HG02610 (cell line): ENCODE measurements around the gene SBK3.
"Not testable (repeated sequence)": the region's sequence is repeated elsewhere in the genome, so short reads cannot be mapped to it uniquely, and the experiment has no call there.

ENCODE experiments used
- ATAC-seq: cut with Tn5 transposase; IDR thresholded peaks from one replicate; pipeline ENCODE4 v1.9.1; 2021; ENCODE audit warnings: mild to moderate bottlenecking, moderate library complexity; ENCODE audit not compliant: unreplicated experiment

SBK3 gene

DNA sequence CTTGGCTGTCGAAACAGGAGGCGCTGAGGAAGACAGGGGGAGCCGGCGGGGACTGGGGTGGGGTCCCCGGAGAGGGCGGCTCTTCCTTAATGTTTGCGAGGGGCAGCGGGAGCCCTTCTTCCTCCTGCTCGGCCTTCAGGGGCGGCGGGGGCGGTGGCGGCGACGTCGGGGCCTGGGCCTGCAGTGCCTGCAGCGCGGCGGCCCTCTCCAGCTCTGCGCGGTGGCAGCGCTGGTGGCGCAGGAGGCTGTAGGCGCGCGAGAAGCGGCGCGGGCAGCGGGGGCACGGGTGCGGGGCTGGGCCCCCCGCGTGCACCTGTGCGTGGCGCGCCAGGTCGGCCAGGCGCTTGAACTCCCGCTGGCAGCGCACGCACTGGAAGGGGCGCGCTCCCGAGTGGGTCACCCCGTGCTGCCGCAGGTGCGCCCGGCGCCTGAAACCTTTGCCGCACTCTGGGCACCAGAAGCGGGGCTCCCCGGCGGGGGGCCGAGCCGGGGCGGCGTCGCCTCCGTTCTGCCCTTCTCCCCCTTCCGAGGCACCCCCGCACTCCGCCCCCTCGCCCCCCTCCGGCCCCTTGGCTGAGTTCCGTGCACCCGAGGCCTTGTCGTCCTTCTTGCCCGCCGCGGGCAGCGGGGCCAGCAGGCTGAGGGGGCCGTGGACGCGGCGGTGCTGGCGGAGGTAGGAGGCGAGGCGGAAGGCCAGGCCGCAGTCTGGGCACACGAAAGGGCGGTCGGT is 32.9 kb upstream of the SBK3 start:
- ATAC-seq = no peak

DNA sequence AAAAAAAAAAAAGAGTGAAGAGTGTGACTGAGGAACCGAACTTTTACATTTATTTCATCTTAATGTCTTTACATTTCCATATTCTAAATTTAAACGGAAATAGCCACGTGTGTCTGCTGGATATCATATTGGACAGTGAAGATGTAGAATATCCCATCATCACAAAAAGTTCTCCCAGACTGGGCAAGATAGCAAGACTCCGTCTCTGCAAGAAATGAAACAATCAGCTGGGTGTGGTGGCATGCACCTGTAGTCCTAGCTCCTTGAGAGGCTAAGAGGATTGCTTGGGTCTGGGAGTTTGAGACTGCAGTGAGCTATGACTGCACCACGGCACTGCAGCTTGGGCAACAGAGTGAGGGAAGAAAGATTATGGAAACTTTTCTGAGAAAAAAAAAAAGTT is 31.4 kb upstream of the SBK3 start:
- no peak for ATAC-seq

DNA sequence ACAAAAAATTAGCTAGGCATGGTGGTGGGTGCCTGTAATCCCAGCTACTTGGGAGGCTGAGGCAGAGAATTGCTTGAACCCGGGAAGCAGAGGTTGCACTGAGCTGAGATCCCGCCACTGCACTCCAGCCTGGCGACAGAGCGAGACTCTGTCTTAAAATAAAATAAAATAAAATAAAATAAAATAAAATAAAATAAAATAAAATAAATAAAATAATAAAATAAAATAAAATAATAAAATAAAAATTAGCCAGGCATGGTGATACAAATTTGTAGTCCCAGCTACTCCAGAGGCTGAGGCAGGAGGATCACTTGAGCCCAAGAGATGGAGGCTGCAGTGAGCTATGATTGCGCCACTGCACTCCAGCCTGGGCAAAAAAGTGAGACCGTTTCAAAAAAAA is 28.6 kb upstream of the SBK3 start:
- not testable (repeated sequence) for ATAC-seq

DNA sequence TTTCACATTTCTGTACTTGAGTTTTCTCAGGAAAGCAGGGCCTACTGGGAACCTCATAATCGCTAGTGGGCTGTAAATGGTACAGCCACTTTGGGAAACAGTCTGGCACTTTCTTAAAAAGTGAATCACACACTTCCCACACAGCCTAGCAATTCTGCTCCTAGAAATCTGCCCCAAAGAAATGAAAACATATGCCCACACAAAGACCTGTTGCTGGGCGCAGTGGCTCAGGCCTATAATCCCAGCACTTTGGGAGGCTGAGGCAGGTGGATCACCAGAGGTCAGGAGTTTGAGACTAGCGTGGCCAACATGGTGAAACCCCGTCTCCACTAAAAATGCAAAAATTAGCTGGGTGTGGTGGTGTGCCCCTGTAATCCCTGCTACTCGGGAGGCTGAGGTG is 24.1 kb upstream of the SBK3 start:
- not testable (repeated sequence) for ATAC-seq

DNA sequence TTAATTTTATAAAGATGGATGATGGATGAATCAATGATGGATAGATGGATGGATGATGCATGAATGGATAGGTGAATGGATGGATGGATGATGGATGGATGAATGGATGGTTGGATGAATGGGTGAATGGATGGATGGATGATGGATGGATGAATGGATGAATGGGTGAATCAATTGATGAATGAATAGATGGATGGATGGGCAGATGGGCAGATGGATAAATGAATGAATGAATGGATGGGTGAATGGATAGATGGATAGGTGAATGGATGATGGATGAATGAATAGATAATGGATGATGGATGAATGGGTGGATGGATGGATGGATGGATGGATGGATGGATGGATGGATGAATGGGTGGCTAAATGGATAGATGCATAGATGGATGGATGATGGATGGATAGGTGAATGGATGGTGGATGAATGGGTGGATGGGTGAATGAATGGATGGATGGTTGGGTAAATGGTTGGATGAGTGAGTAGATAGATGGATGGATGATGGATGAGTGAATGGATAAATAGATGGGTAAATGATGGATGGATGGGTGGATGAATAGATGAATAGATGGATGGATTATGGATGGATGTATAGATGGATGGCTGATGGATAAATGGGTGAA is 22.5 kb upstream of the SBK3 start:
- ATAC-seq = no peak

DNA sequence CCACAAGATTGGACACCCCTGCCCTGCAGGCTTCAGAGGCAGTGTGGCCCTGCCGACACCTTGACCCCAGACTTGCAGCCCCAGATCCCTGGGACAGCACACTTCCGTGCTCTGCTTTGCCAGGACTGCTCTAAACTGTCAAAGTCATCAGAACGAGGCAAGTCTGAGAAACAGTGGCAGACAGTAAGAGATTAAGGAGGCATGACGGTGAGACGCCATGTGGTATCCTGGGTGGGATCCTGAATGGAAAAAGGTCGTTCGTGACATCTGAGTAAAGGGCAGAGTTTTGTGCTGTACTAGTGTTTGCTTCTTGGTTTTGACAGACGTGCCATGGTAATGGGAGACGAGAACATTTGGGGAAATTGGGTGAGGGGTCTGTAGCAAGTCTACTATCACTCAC is 21.5 kb upstream of the SBK3 start:
- ATAC-seq = no peak

DNA sequence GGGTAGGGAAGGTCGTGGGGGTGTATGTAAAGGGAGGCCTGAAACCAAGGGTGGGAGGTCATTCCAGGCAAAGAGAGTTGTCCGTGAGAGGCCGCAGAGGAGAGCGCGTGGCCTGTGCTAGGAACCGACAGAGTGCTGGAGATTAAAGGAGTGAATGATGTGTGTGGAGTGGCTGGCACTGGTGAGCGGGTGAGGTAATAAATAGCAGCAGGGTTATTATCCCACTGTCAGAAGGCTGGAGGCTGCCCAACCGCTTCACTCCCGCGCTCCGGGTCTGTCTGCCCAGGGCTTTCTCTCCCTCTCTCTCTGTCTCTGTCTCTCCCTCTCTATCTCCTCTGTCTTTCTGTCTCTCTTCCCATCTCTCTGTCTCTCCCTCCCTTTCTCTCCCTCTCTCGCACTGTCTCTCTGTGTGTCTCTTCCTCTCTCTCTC is 17.9 kb upstream of the SBK3 start:
- no peak for ATAC-seq

DNA sequence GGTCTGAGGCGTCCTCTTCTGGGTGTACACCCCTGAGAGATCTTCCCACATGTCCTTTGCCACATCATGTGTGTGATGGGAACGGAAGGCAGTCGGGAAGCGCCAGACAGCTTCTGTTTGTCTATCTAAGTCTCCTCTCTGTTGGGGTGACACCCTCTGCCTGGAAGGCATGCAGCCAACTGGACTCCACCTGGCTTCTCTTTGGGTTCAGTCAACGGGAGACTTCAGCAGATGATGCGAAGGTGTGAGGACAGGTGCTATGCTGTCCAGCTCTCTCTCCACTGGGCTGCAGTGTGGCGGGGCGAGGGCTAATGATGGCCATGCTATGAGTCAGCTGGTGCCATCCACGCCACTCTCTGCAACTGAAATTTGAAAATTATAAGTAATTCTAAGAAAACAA is 14.3 kb upstream of the SBK3 start:
- ATAC-seq = no peak

DNA sequence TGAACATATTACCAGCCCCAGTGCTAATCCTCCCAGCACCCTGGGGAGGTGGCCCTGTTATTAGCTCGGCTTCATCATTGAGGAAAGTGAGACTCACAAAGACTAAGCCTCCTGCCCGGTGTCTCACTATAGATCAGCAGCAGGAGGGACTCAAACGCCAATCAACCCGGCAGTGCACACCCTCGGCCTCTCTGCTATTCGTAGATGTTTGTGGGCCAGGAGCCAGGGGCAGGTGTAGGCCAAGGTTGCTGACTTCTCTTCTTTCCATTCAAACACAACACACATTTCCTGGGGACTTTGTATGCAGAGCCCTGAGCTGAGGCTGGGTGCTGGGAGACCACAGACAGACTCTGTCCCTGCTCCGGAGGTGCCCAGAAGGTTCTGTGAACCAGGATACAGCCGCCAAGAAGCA is 9.4 kb upstream of the SBK3 start:
- no peak for ATAC-seq

DNA sequence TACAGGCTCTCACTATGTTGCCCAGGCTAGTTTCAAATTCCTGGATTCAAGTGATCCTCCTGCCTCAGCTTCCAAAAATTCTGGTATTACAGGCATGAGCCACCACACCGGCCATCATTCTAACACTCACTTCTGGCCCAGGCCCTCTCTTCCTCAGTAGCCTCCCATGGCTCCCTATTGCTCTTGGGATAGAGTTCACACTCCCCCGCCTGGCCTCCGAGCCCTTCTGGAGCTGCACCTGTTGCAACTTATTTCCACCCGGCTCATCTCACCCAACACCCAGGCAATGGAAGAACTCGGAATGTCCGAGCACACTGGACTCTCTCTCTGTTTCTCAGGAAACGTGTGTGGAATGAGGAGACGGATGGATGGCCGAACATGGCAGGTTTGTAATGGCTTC is 9.0 kb upstream of the SBK3 start:
- ATAC-seq = no peak

DNA sequence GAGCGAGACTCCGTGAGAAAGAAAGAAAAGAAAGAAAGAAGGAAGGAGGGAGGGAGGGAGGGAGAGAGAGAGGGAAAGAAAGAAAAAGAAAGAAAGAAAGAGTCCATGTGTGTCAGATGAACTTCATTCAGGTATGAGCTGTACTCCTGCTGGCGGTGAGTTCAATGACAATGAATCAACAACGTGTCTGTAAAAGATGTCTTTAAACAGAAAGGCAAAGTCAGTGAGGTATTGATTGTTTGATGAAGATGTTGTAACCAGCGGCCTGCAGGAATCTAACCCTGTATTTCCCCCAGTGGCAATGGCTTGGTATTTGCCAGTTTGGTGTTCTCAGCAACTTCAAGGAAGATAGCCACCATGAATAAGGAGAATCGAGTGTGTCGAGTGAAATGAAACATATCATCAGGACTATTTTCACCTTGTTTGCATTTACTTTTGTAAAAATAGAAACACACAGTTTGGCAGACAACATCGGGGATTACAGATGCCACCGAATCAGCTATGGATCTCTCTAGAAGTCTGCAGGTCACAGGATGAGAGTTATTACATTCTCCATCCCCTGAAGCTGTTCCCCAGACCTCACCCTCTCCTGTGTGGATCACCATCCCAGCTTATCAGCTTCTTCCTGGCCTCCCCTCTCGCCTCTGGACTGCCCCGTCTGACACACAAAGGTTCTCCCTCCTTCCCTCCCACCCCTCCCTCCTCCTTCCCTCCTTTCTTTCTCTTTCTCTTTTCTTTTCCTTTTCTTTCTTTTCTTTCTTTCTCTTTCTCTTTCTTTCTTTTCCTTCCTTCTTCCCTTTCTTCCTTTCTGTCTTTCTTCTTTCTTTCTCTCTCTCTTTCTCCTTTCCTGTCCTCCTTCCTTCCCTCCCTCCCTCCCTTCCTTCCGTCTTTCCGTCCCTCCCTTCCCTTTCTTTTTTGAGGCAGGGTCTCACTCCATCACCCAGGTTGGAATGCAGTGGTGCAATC is 8.2 kb upstream of the SBK3 start:
- no peak for ATAC-seq

DNA sequence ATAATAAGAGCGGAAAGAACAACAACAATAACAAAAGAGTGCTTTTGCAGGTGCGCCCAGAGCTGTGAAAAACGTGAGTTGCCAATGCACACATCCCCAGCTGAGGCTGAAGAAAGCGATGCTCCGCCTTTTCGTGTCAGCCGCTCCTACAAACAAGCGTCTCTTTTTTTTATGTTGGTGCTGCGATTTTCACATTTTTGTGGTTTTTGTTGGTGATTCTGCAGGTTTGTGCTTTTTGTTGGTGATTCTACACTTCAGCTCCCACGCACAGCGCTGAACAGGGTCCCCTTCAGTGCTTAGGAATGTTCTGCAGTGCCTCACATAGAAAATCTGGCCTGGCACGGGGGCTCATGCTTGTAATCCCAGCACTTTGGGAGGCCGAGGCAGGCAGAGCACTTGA is 7.3 kb upstream of the SBK3 start:
- ATAC-seq = no peak

DNA sequence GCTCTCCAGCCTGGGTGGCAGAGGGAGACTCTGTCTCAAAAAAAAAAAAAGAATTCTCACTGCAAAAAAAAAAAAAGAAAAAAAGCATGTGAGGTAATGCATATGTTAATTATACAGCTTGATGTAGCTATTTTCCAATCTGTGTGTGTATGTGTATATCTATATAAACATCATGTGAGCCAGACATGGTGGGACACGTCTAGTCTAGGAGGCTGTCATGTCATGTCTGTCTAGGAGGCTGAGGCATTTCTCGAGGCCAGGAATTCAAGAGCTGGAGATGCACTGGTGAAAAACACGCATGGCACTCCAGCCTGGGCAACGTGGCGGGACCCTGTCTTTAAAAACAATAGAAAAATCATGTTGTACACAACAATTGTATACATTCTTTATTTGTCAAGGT is 6.9 kb upstream of the SBK3 start:
- ATAC-seq = no peak

DNA sequence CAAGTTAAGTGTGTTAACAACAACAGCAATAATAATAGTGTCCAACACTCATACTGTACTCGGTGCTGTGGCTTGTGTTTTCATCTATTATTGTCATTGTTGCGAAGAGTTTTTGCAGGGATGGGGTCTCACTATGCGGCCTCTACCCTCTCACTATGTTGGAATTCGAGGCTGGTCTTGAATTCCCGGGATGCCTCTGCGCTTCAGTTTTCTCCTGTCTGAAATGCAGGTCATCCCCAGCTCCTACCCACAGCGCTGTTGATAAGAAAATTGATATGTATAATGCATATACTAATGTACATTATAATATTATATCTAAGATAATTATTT is 4.9 kb upstream of the SBK3 start:
- no peak for ATAC-seq

DNA sequence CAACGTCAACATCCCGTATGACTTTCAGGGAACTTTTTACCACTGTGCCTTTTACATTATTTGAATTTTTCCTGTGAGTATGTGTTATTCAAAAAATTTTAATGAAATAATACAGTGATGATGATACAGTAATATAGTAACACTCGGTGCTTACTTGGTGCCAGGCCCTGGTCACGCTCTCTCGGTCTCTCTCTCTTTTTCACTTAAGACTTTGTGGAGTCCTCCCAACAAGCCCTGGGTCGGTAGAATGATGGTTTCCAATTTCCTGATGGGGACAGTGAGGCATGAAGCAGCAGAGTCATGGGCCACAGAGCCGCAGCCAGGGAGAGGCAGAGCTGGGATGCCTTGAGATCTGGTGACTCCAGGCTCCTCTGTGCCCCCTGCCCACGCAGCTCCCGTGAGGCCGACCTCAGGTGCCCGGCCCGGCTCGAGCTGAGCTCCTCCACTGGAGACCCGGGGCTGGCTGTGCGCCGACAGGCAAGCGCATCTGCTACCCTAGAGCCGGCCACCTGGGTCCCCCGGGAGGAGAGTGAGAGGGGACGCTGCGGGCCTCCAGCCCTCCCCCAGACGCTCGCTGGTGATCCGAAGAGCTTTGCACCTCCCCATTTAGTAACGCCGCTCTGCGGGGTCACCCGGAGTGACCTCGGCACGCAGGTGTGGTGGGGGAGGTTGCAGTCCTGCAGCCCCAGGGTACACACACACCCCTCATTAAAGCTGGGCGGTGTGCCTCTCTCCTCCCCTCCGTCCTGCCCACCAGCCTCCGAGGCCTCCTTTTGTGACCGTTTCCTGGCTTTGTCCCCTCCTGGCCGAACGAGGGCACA is 4.4 kb upstream of the SBK3 start:
- no peak for ATAC-seq

DNA sequence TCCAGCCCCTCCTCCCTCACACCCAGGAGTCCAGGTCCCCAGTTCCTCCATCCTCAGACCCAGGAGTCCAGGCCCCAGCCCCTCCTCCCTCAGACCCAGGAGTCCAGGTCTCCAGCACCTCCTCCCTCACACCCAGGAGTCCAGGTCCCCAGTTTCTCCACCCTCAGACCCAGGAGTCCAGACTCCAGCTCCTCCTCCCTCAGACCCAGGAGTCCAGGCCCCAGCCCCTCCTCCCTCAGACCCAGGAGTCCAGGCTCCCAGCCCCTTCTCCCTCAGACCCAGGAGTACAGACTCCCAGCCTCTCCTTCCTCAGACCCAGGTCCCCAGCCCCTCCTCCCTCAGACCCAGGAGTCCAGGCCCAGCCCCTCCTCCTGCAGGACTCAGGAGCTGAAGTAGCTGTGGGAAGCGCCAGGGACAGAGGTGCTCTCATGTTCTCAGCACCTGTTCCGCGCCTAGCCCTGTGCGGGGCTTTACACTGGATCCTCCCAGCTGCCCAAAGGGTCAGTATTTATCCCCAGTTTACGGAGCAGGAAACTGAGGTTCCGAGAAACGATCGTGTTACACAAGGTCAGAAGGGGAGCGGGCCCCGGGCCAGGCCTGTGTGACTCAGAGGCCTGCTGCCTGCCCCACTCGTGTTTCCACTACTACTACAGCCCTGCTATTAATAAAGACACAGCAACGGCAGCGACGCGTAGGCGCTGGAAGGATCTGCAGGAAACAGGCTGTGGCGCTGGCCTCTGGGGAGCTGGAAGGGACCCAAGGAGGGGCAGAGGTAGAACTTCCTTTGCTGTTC is 1.7 kb upstream of the SBK3 start:
- ATAC-seq = no peak

DNA sequence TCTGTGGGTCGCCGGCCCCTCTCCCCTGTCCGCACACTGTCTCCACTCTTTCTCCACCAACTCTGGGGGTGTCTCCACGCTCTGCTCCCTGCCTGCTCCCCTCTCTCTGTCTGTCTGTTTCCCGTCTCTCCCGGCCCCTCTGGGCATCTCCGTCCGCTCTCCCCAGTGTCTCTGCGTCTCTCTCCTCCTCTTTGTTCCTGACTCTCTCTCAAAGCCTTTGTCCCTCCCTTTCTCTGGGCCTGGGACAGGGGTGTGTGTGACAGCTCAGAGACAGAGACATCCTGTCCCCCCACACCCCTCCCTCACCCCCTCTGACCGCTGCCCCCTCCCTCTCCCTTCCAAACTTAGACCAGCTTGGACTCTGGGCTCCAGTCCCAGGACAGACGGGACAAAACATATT is 668 bp upstream of the SBK3 start:
- ATAC-seq = no peak

DNA sequence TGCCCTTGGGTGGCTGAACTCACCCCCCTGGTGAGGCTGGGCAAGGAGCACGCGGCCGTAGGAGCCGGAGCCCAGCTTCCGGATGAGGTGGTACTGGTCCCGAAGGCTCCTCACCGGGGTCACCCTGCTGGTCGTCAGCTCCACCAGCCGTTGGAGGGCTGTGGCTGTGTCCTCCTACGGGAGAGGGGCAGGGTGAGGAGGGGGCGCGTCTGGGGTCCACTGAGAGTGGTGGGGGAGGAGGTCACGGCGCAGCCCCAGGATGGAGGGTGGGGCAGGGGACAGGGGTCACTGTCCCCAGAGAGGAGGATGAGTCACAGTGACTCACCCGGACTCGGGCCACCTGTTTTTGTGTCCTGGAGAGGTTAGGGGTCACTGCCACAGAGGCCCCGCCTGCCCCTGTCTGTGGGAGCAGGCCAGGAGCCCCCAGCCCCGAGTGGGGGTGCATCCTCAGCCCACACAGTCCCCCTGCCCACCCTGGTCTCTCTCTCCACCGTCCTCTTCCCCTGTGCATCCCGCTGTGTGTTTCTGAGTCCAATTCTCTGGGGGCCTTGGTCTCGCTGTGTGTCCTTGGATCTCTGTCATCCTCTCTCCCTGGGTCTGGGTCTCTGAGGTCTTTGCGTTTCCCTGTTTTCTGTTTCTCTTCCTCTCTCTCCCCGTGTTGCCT is 435 bp downstream of the SBK3 start:
- ATAC-seq = no peak

DNA sequence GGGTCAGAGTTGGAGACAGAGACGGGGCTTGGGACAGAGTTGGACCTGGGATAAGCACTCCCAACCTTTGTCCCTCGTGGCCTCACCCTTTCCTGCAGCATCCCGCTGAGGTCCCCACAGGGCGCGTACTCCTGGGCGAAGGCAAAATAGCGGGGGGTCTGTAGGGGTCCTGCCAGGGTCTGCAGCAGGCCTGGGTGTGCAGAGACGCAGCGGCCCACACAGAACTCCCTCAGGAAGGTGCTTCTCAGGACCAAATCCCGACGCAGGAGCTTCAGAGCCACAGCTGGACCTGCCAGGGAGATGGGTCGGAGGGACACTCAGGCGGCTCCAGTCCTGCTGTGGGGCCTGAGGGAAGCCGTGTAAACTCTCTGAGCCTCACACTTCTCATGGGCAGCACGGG is 1.3 kb downstream of the SBK3 start:
- ATAC-seq = no peak

DNA sequence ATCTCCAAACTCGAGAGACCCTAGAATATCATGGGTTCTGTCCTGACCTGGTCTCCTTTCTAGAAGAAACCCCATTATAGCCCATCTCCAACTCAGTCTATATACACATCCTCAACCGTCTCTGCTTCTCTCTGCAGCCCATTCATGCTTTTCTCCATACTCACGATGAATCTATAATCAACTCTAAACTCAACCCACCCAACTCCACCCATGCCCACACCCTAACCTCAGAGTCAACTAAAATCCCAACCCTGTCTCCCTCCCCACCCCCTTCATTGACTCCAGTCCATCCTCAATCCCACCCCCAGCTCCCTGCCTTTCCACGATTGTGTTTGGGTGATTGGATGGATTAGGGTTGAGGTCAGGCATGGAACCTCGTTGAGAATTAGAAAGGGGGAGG is 1.8 kb downstream of the SBK3 start:
- ATAC-seq = no peak
